GM12801 (cell line): ENCODE results near the gene GIMAP8.

Experiments used
- TF ChIP-seq, protein P1 (sequence below): IDR thresholded peaks from one replicate; pipeline ENCODE4 v1.5.1; 2011; ENCODE audit warnings: control low read depth; ENCODE audit not compliant: insufficient read length; ENCODE audit errors: extremely low read depth

The GIMAP8 gene

GRCh38 chr7:150432915-150433892 lies 17.2 kb upstream of the GIMAP8 start:
- TF ChIP-seq, protein P1, sequence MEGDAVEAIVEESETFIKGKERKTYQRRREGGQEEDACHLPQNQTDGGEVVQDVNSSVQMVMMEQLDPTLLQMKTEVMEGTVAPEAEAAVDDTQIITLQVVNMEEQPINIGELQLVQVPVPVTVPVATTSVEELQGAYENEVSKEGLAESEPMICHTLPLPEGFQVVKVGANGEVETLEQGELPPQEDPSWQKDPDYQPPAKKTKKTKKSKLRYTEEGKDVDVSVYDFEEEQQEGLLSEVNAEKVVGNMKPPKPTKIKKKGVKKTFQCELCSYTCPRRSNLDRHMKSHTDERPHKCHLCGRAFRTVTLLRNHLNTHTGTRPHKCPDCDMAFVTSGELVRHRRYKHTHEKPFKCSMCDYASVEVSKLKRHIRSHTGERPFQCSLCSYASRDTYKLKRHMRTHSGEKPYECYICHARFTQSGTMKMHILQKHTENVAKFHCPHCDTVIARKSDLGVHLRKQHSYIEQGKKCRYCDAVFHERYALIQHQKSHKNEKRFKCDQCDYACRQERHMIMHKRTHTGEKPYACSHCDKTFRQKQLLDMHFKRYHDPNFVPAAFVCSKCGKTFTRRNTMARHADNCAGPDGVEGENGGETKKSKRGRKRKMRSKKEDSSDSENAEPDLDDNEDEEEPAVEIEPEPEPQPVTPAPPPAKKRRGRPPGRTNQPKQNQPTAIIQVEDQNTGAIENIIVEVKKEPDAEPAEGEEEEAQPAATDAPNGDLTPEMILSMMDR = no peak

GRCh38 chr7:150434240-150434639 lies 16.2 kb upstream of the GIMAP8 start:
- TF ChIP-seq, protein P1 = no peak

DNA sequence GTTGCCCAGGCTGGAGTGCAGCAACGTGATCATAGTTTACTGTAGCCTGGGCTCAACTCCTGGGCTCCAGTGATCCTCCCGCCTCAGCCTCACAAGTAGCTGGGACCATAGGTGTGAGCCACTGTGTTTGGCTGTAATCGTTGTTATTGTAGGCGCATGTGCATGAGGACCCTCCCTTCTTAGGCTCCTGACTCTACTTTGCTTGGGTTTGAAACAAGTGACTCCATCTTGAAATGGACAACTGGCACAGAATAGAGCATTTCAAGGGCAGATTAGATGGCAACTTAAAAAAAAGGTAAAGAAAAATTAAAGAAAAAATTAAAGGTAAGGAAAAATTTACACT lies 15.4 kb upstream of the GIMAP8 start:
- TF ChIP-seq, protein P1 = no peak

DNA sequence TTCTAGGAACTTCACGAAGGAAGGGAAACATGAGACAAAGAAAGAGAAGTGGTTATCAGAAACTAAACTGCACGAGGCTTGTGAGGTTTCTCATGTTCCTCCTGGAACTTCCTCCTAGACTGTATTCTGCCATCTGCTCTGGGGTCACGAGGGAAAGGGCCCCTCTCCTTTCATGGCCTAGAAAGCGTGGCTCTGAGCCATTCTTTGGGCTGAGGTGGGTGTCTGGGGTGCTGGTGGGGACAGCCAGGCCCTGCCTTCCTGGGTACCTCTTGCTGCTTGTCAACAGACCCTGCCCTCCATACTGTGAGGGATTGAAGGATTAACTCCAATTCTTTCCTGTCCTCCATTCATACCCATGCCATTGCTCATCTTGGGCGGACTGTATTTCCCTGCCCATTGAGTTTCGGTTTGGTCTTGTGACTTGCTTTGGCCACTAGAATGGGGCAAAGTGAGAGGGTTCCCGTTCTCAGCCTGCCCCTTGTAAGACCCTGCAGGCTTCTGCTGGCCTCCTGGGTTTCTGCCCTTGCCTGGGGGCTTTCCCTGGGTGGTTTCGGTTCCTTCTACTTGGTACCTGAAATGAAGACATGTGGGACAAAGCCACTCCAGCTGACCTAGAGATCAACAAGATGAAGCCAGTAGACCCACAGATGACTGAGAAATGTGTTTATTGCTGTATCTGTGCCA lies 14.9 kb upstream of the GIMAP8 start:
- TF ChIP-seq, protein P1 = no peak

DNA sequence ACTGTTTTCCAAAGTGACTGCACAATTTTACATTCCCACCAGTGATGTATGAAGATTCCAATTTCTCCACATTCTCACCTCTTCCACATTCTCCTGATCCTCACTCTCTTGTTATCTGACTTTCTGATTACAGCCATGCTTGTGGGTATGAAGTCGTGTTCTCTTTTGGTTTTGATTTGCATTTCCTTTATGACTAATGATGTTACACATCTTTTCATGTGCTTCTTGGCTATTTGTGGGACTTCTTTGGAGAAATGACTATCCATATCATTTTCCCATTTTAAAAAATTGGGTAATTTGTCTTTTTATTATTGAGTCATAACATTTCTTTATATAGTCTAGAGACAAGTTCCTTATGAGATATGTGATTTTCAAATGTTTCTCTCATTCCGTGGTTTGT lies 10.5 kb upstream of the GIMAP8 start:
- TF ChIP-seq, protein P1 = no peak

DNA sequence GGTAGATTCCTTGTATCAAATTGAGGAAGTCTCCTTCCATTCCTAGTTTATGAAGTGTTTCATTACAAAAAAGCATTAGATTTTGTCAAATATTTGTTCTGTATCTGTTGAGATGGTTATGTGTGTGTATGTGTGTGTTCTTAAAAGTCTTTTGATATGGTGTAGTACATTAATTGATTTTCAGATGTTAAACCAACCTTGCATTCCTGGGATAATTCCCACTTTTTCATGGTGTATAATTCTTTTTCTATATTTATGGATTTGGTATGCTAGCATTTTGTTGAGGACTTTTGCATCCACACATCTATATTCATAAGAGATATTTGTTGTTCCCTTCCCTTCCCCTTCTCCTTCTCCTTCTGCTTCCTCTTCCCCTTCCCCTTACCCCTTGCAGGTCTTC lies 8.9 kb upstream of the GIMAP8 start:
- TF ChIP-seq, protein P1 = no peak

DNA sequence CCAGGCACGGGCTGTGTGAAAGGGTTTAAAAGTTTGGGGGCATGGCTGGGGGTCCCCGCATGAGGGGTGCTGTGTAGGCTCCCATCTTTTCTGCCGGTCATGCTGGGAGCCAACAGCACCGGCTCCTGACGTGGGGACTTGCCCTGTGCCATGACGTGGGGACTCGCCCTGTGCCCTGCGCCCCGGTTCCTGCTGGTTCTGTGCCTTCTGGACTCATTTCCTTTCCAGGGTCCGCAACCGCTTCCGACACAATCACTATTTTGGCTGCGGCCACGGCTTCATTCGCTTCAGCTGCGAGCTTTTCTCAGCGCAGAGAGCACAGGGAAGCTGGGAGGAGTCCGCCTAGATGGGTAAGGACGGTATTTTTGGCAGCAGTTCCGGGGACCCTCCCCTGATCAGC lies 7.6 kb upstream of the GIMAP8 start:
- TF ChIP-seq, protein P1 = no peak
